Fibroblast of villous mesenchyme (primary cell): ENCODE results near the gene AKR1E2. TPM values are rescaled to one million over a fixed set of nuclear protein-coding genes. Genes with fewer than 3 reads are reported as not detected.
A peak's percentile ranks its signal among the peaks of the same experiment; 100 is the strongest.

ENCODE experiments used
- DNase-seq: peaks from one replicate; pipeline ENCODE4 v3.0.0-alpha.2; 2010; ENCODE audit warnings: low read depth
- H3K4me3 ChIP-seq: 2 replicates; pipeline ENCODE4 v1.5.1; 2011; ENCODE audit warnings: low read depth, mild to moderate bottlenecking, low read length
- total RNA-seq: library from RNA; depleted of rRNA; stranded (reverse); fragments of >200 nt; gene quantifications from 2 replicates; pipeline ENCODE4 v1.2.3, GENCODE V29; 2012
- TF ChIP-seq, protein P1 (sequence below): IDR thresholded peaks from 2 replicates; pipeline ENCODE4 v1.5.1; 2012; ENCODE audit warnings: low read depth, mild to moderate bottlenecking, low read length; ENCODE audit not compliant: insufficient read depth

The AKR1E2 gene
- total RNA-seq, 1 donor = 9.1 TPM

DNA sequence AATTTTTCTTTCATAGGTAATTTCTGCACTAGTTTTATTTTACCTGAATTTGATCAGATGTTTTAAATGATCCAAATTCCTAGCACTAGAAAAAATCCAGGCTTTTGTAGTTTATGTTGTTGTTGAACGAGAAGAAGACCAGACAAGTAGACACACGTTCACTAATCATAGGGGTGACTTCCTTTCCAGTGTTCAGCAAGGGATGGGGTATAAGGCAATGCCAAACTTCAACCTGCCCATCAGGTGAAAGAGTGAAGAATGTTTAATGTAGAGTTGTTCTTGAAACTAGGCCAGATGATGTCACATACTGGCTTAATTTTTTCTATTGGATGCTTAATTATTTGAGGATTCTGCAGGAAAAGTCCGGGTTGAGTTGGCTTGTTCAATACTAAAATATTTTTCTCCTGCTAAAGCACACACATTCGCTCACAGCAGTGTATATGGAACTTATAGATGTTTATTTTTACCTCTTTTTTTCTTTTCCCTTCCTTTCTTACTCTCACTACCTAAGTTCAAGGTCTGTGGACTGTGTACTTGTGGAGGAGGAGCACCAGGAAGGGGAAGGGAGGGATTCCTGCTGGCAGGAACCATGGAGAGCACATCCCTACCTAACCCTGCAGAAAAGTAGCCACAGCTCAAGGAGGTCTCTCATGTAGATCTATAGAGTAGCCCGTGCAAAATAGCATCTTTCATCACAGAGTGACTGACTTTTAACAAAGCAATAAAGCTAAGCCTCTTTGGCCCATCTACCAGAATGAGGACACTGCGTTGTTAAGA, 23.1 kb upstream of the AKR1E2 start:
- DNase-seq = no peak
- TF ChIP-seq, protein P1, sequence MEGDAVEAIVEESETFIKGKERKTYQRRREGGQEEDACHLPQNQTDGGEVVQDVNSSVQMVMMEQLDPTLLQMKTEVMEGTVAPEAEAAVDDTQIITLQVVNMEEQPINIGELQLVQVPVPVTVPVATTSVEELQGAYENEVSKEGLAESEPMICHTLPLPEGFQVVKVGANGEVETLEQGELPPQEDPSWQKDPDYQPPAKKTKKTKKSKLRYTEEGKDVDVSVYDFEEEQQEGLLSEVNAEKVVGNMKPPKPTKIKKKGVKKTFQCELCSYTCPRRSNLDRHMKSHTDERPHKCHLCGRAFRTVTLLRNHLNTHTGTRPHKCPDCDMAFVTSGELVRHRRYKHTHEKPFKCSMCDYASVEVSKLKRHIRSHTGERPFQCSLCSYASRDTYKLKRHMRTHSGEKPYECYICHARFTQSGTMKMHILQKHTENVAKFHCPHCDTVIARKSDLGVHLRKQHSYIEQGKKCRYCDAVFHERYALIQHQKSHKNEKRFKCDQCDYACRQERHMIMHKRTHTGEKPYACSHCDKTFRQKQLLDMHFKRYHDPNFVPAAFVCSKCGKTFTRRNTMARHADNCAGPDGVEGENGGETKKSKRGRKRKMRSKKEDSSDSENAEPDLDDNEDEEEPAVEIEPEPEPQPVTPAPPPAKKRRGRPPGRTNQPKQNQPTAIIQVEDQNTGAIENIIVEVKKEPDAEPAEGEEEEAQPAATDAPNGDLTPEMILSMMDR = no peak

DNA sequence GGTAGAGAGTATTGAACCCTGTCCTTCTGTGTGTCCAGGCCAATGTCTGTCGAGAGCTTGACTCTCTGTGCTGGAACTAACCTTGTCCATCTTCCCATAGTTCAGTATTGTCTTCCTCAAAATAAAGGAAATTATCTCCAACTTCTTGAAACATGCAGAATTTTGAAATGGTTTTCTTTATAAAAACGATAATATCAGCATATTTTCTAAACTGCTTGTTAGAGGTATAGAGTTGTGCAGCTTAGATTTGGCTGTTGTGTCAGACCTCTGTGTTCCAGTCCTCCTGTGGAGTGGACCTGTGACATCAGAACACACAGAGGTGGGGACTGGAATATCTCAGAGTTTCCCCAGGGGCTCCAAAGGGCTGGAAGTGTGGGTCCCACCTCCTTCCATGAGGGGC, 22.2 kb upstream of the AKR1E2 start:
- no peak overlapping the region for H3K4me3 ChIP-seq
- TF ChIP-seq, protein P1 = no peak
- no peak for DNase-seq

More for the DNA sequence above, 23.1 kb upstream of the AKR1E2 start:
- H3K4me3 ChIP-seq = no peak overlapping the region

DNA sequence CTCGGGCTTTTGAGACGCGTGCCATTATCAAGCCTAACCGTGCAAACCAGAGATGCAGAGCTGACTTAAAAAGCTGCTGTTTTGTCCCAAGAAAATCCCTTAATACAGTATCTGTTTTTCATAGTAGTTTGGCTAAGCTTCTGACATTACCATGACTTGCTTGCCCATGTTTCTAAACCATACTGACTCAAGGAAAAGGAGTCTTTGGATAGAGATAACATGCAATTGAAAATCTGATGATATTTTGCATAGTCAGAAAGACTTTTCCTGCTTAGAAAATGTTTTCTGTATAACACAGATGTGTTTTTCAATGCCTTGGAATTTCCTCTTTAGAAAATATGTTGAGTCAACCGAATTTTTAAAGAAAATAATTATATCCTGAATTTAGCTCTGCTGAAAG, 21.5 kb upstream of the AKR1E2 start:
- TF ChIP-seq, protein P1 = no peak
- no peak overlapping the region for H3K4me3 ChIP-seq
- no peak for DNase-seq

DNA sequence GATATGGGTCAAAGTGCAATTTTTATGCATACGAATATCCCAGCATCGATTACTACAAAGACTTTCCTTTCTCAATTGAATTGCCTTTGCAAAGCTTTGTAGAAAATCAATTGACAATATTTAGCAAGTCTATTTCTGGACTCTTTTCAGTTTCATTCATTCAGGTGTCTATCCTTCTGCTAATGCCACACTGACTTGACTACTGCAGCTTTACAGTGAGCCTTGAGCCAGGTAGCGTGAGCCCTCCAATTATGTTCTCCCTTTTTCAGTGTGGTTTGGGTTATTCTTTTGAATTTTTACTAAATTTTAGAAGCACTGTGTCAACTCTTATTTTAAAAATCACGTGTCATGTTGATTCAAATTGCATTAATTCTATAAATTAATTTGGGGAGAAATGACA, 19.5 kb upstream of the AKR1E2 start:
- TF ChIP-seq, protein P1 = no peak
- DNase-seq = no peak
- H3K4me3 ChIP-seq = no peak overlapping the region

DNA sequence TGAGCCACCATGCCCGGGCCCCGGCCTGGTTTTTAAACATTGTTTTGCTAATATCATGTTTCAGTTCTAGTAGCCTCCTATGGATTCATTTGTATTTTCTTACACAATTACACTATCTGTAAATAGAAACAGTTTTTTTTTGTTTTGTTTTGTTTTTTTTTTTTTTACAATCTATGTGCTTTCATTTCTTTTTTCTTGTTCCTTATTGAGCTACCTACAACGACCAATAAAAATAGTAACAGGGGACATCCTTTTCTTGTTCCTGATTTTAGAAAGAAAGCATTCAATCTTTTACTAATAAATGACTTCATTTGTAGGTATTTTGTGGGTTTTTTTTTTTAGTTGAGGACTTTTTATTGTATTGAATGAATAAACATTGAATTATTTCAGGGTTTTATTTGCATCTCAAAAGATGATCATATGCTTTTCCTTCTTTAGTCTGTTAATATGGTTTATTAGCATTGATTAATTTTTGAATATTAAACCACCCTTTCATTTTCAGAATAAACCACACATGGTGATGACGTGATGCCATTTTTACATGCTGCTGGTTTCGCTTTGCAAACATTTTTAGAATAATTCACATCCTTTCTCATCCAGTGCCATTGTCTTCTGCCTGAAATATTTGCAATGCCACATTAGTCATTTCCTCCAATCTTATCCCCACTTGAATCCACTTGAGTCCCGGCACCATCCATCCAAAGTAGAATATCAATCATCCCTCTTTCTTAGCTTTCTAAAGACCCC, 18.1 kb upstream of the AKR1E2 start:
- DNase-seq = peak; percentile 38
- no peak overlapping the region for H3K4me3 ChIP-seq
- TF ChIP-seq, protein P1 = no peak

DNA sequence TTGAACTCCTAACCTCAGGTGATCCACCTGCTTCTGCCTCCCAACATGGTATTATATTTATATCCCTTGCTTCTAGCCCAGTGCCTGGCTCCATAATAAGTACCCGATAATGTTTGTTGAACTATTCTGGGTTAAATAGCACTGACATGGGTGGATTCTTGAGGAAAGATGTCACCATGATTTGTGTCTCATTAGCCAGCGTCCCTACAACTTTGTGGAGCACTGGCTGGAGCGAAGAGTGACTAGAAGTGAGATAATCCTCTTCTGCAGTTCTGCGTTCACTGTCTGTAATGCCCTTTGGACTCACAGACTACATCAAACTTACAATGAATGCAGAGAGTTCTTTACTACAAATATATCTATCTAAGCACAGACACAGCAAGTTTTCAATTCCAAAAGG, 16.9 kb upstream of the AKR1E2 start:
- TF ChIP-seq, protein P1 = no peak

More for the DNA sequence above, 16.9 kb upstream of the AKR1E2 start:
- no peak for DNase-seq
- H3K4me3 ChIP-seq = no peak overlapping the region
